RWPE1 (cell line): ENCODE measurements around the gene VARS2.
"Not testable (repeated sequence)": the region's sequence is repeated elsewhere in the genome, so short reads cannot be mapped to it uniquely, and the experiment has no call there.

Experiments used
- CTCF ChIA-PET: fragments of 350-600 bp; sonication (Branson Sonifier 250); formaldehyde crosslinking; extraction: SDS; loops from one replicate; lab custom pipeline; 2021; lab: Yijun Ruan, JAX
- POLR2A ChIA-PET: fragments of 400-600 bp; formaldehyde crosslinking; extraction: SDS; loops from one replicate; lab custom pipeline; 2020; ENCODE audit warnings: antibody characterized with exemption; ENCODE audit not compliant: low non-redundant PET; lab: Yijun Ruan, JAX
- DNase-seq: peaks from one replicate; pipeline ENCODE4 v3.0.0; 2012; ENCODE audit warnings: low spot score
- H3K27ac ChIP-seq: fragments of 450-650 bp; 2 replicates; pipeline ENCODE4 v1.5.1; 2017
- TF ChIP-seq, protein P1 (sequence below): fragments of 450-650 bp; conservative IDR thresholded peaks from 2 replicates; pipeline ENCODE4 v1.5.1; 2017; ENCODE audit warnings: low read depth, mild to moderate bottlenecking

Gene VARS2

DNA sequence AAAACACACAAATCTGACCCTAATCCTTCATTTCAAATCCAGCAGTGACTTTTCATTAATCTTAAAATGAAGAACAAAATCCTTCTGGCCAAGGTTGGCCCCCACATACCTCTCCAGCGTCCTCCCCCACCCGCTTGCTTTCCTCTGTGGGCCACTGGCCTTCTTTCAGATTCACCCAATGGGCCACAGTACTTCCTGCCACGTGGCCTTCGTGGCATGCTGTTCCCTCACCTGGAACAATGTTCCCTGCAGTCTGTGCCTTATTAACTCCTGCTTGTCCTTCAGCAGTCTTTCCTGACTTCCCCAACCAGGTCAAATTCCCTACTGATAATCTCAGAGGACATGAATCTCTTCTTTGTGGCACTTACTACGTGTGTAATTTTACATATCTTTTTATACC, 11.3 kb upstream of the VARS2 start:
- ChIA-PET CTCF (interaction anchor here (0.5 to 0.7 kb wide), 2 partner anchors 79 to 154 kb away, joined by 3 to 4 read pairs; no protein-coding TSS in a partner anchor), POLR2A (interaction anchor here (1.0 kb wide), 1 partner anchor 10 kb away, joined by 6 read pairs; no protein-coding TSS in a partner anchor)
- peak overlapping the region; percentile 58 for H3K27ac ChIP-seq
- DNase-seq = no peak
- TF ChIP-seq, protein P1, sequence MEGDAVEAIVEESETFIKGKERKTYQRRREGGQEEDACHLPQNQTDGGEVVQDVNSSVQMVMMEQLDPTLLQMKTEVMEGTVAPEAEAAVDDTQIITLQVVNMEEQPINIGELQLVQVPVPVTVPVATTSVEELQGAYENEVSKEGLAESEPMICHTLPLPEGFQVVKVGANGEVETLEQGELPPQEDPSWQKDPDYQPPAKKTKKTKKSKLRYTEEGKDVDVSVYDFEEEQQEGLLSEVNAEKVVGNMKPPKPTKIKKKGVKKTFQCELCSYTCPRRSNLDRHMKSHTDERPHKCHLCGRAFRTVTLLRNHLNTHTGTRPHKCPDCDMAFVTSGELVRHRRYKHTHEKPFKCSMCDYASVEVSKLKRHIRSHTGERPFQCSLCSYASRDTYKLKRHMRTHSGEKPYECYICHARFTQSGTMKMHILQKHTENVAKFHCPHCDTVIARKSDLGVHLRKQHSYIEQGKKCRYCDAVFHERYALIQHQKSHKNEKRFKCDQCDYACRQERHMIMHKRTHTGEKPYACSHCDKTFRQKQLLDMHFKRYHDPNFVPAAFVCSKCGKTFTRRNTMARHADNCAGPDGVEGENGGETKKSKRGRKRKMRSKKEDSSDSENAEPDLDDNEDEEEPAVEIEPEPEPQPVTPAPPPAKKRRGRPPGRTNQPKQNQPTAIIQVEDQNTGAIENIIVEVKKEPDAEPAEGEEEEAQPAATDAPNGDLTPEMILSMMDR = no peak

DNA sequence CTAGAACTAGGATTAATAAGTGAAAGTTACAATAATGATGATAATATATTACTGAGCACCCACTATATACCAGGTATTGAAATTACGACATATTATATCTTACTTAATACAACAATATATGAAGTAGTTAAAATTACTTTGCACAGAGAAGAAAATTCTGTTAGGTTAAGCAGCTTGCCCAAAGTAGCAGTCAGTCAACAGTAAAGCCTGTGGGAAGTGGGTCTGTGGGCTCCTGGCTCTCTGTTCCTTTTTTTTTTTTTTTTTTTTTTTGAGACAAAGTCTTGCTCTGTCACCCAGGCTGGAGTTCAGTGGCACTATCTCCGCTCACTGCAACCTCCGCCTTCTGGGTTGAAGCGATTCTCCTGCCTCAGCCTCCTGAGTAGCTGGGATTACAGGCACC, 10.8 kb upstream of the VARS2 start:
- DNase-seq = no peak
- ChIA-PET POLR2A (no interaction called here), CTCF (interaction anchor here (0.7 kb wide), 1 partner anchor 78 kb away, joined by 4 read pairs; no protein-coding TSS in a partner anchor)
- peak overlapping the region; percentile 13; the same call in 1 of the 2 replicates for H3K27ac ChIP-seq
- TF ChIP-seq, protein P1 = no peak

- POLR2A ChIA-PET = interaction anchor here (0.6 to 0.9 kb wide), 2 partner anchors 21 to 22 kb away, joined by 3 to 5 read pairs; no protein-coding TSS in a partner anchor
- CTCF ChIA-PET, DNase-seq: not testable (repeated sequence)
- peak overlapping the region; percentile 69 for H3K27ac ChIP-seq
Measured at GRCh38 chr6:30907290-30907757, 6.7 kb upstream of the VARS2 start.

- TF ChIP-seq, protein P1 = no peak
- peak; percentile 93 for DNase-seq
- peak within 1 kb of the TSS; percentile 69 for H3K27ac ChIP-seq
- POLR2A ChIA-PET = interaction anchor here (0.6 to 0.9 kb wide), 2 partner anchors 22 to 23 kb away, joined by 3 to 5 read pairs; no protein-coding TSS in a partner anchor
- CTCF ChIA-PET = no interaction called here
Measured at GRCh38 chr6:30907758-30908591, 6.1 kb upstream of the VARS2 start, which contains the start of gene GTF2H4. Gene GTF2H4 (plus strand): TSS chr6:30908207.

DNA sequence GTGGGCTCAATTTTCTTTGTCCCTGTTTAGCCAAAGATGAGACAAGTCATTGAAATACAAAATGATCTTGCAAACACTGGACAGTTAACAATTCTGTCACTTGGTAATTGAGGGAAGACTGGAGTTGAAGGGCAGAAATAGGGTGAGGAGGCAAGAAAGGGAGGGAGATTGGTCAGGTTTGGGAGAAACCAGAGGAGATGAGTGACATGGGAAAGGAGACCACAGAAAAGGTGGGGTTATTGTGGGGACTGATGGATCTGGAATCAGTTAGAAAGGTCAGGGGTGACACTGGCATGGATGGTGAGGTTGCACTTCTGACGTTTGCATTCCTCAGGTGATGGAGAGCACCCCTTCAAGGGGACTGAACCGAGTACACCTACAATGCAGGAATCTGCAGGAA, 5.3 kb upstream of the VARS2 start:
- ChIA-PET CTCF (no interaction called here), POLR2A (no interaction called here)
- TF ChIP-seq, protein P1 = no peak
- peak overlapping the region; percentile 69 for H3K27ac ChIP-seq
- no peak for DNase-seq

DNA sequence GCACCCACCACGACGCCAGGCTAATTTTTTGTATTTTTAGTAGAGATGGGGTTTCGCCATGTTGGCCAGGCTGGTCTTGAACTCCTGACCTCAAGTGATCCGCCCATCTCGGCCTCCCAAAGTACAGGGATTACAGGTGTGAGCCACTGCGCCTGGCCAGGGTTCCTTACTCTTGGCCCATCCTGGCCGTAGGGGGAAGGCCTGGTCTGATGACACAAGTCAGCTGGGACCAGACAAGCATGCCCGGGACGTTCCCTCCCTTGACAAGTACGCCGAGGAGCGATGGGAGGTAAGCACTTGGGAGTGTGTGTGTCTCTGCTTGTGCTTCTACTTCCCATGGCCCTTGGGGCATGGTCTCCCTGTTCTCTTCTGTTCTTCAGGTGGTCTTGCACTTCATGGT, 3.6 kb upstream of the VARS2 start:
- CTCF ChIA-PET = not testable (repeated sequence)
- POLR2A ChIA-PET = interaction anchor here (1.2 kb wide), 1 partner anchor 27 kb away, joined by 4 read pairs; the partner anchor contains the start of gene DDR1

DNA sequence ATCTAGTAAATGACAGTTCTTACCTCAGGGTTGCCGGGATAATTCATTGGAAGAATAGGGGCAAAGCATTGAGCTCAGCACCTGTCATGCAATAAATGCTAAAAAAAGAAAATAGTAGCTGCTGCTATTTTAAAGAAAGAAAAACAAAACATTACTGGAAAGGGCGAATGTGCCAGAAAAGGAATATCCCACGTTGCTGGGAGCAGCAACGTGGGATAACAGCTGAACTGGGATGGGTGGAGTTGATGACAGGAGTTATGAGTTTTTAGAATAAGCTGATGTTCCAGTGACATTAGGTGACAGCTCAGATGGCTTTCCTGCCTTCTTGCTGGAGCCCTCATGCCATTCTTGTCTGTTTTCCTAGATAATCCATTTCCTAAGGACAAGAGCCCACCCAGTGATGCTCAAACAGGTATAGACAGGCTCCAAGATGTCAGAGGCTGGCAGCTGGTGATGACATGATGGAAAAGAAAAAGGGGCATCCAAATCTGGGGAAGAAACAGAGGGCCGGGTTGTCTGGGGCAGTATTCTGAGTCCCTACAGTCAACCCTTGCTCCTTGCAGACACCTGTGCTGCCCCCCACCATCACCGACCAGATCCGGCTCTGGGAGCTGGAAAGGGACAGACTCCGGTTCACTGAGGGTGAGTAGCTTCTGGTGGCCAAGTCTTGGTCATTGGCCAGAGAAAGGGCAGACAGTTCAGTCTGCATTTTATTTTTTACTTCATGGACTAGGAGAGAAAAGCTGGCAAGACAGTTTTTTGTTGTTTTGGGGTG, 1.1 kb upstream of the VARS2 start:
- TF ChIP-seq, protein P1 = no peak
- ChIA-PET CTCF (interaction anchor here (0.6 to 3.9 kb wide), 9 partner anchors 16 to 279 kb away, joined by 3 to 29 read pairs (median 4); partner anchors contain the start of gene MUCL3), POLR2A (interaction anchor here (1.1 to 1.4 kb wide), 4 partner anchors 11 to 90 kb away, joined by 3 to 6 read pairs (median 4); no protein-coding TSS in a partner anchor)
- DNase-seq = no peak
- H3K27ac ChIP-seq = peak overlapping the region; percentile 87

More for the DNA sequence above, 3.6 kb upstream of the VARS2 start:
- not testable (repeated sequence) for DNase-seq
- H3K27ac ChIP-seq = peak overlapping the region; percentile 13; the same call in 1 of the 2 replicates
